B cell (primary cell): ENCODE data around the gene ODC1. TPM values are rescaled to one million over a fixed set of nuclear protein-coding genes. Genes with fewer than 3 reads are reported as not detected.

ENCODE experiments used
- ATAC-seq: fragments of 200-7000 bp; cut with Tn5 transposase; one replicate; pipeline ENCODE4 v1.10.0; 2021; ENCODE audit warnings: low read depth, mild to moderate bottlenecking, moderate number of reproducible peaks, moderate library complexity
- CTCF ChIA-PET: fragments of 350-600 bp; sonication (Branson Sonifier 250); formaldehyde crosslinking; loops from one replicate; lab custom pipeline; 2021; ENCODE audit warnings: antibody characterized with exemption, inconsistent platforms; lab: Charles Lee
- POLR2A ChIA-PET: fragments of 350-600 bp; sonication (Branson Sonifier 250); formaldehyde crosslinking; loops from one replicate; lab custom pipeline; 2021; ENCODE audit warnings: antibody characterized with exemption; lab: Charles Lee
- DNase-seq: peaks from one replicate; pipeline ENCODE4 v3.0.0; 2013
- H2AFZ ChIP-seq: 2 replicates; pipeline ENCODE4 v1.6.1; 2012; ENCODE audit warnings: mild to moderate bottlenecking, low read depth, low read length; ENCODE audit not compliant: insufficient read depth, poor library complexity, severe bottlenecking
- H3K27ac ChIP-seq, 2 donors: 1 replicate in 1 of 2; 2 replicates in 1 of 2; pipeline ENCODE4 v1.5.1; 2012 to 2013; ENCODE audit warnings: low read length in 2 of 2, mild to moderate bottlenecking in 2 of 2, moderate library complexity in 1 of 2
- H3K27me3 ChIP-seq, 4 experiments: fragments of 200-600 bp in 1 of 4; sonication (generic) in 1 of 4; replicated peaks in 1 of 4; 1 replicate in 2 of 4; 2 replicates in 2 of 4; pipeline versions ENCODE4 v1.6.1 to v1.7.0; 2013 to 2016; ENCODE audit warnings: low read length in 3 of 4, mild to moderate bottlenecking in 2 of 4, mixed read lengths in 1 of 4, moderate library complexity in 1 of 4; ENCODE audit not compliant: insufficient read depth in 4 of 4, control insufficient read depth in 3 of 4; ENCODE audit errors: control extremely low read depth in 1 of 4
- H3K36me3 ChIP-seq, 2 experiments: replicated peaks in 1 of 2; 1 replicate in 1 of 2; 2 replicates in 1 of 2; pipeline versions ENCODE4 v1.6.1 to v1.7.1; 2013; ENCODE audit warnings: low read length in 1 of 2; ENCODE audit not compliant: insufficient read depth in 2 of 2, control insufficient read depth in 1 of 2; ENCODE audit errors: control extremely low read depth in 1 of 2, extremely low read depth in 1 of 2
- H3K4me1 ChIP-seq, 2 donors: fragments of 200-600 bp in 1 of 2; sonication (generic) in 1 of 2; 1 replicate in 1 of 2; 2 replicates in 1 of 2; pipeline versions ENCODE4 v1.5.1 to v1.6.1; 2013 to 2017; ENCODE audit warnings: low read length in 2 of 2; ENCODE audit not compliant: control insufficient read depth in 2 of 2, insufficient read depth in 2 of 2
- H3K4me2 ChIP-seq: replicated peaks from 2 replicates; pipeline ENCODE3; 2012; ENCODE audit warnings: mild to moderate bottlenecking, low read depth, low read length; ENCODE audit not compliant: poor library complexity, severe bottlenecking
- H3K4me3 ChIP-seq, 5 experiments: fragments of 200-600 bp in 1 of 5; sonication (generic) in 1 of 5; 1 replicate in 3 of 5; 2 replicates in 2 of 5; pipeline versions ENCODE4 v1.5.1 to v1.7.0; 2011 to 2016; ENCODE audit warnings: low read length in 4 of 5, mild to moderate bottlenecking in 4 of 5, low read depth in 2 of 5, control low read depth in 1 of 5, moderate library complexity in 1 of 5; ENCODE audit not compliant: insufficient read depth in 1 of 5; ENCODE audit errors: control extremely low read depth in 1 of 5, extremely low read depth in 1 of 5
- H3K79me2 ChIP-seq: fragments of 200-600 bp; sonication (generic); one replicate; pipeline ENCODE4 v1.6.0; 2016; ENCODE audit warnings: low read length; ENCODE audit not compliant: control insufficient read depth, insufficient read depth
- H3K9ac ChIP-seq: fragments of 200-600 bp; sonication (generic); 2 replicates; pipeline ENCODE4 v1.6.1; 2017; ENCODE audit warnings: mild to moderate bottlenecking, low read length, moderate library complexity
- H3K9me3 ChIP-seq, 3 donors: one replicate each; pipeline versions ENCODE4 v1.6.1 to v1.7.1; 2013; ENCODE audit warnings: low read length in 2 of 3; ENCODE audit not compliant: control insufficient read depth in 2 of 3, insufficient read depth in 1 of 3; ENCODE audit errors: control extremely low read depth in 1 of 3
- H4K20me1 ChIP-seq: 2 replicates; pipeline ENCODE4 v1.6.0; 2012; ENCODE audit warnings: mild to moderate bottlenecking, low read length; ENCODE audit not compliant: insufficient read depth, control insufficient read depth, poor library complexity, severe bottlenecking
- H3K27ac Mint-ChIP-seq: one replicate; pipeline ENCODE4 v1.8.0; 2021; ENCODE audit warnings: mixed read lengths
- H3K27me3 Mint-ChIP-seq: one replicate; pipeline ENCODE4 v1.8.0; 2021; ENCODE audit warnings: mixed read lengths
- H3K4me1 Mint-ChIP-seq: one replicate; pipeline ENCODE4 v1.8.0; 2021; ENCODE audit warnings: mixed read lengths
- H3K4me3 Mint-ChIP-seq: one replicate; pipeline ENCODE4 v1.8.0; 2021; ENCODE audit warnings: mixed read lengths
- H3K9me3 Mint-ChIP-seq: one replicate; pipeline ENCODE4 v1.8.0; 2022; ENCODE audit warnings: mixed read lengths; ENCODE audit not compliant: insufficient read depth
- EZH2 ChIP-seq: IDR thresholded peaks from 2 replicates; pipeline ENCODE4 v1.6.1; 2012; ENCODE audit warnings: borderline replicate concordance, low read depth, mild to moderate bottlenecking, moderate library complexity, low read length; ENCODE audit not compliant: insufficient read depth, poor library complexity, severe bottlenecking
- WGBS: methylation state at CpG from one replicate; pipeline ENCODE4 v1.1.5; 2013; ENCODE audit warnings: missing lambda C conversion rate; ENCODE audit not compliant: insufficient coverage; 5-methylcytosine and 5-hydroxymethylcytosine counted together
- intact Hi-C: fragments of 100-400 bp; cut with micrococcal nuclease; formaldehyde crosslinking; loops from one replicate; pipeline ENCODE4 v1.10.0; 2022
- polyA plus RNA-seq: library from polyadenylated mRNA; depleted of rRNA; stranded (reverse); fragments of >200 nt; gene quantifications from 2 replicates; pipeline ENCODE4 v1.2.3, GENCODE V29; 2012
- total RNA-seq, 2 donors: library from RNA; stranded (reverse); fragments of 120-200 nt in 1 of 2; gene quantifications; 1 replicate in 1 of 2; 2 replicates in 1 of 2; pipeline versions ENCODE4 v1.2.3 to v1.2.4, GENCODE V29; 2013 to 2022
- TF ChIP-seq, protein P1 (sequence below): fragments of 200-600 bp; IDR thresholded peaks from one replicate; pipeline ENCODE4 v1.8.0; 2022; ENCODE audit warnings: antibody characterized with exemption, mild to moderate bottlenecking

Gene ODC1
- total and polyA plus RNA-seq, 2 donors (not counting 1 experiment from before 2014, with no cell fraction given), result 88.7 to 171 TPM

GRCh38 chr2:10406016-10406415, 42.1 kb downstream of the ODC1 start:
- peak overlapping the region; percentile 46 for H3K27ac Mint-ChIP-seq
- POLR2A ChIA-PET, result interaction anchor here (0.5 to 0.9 kb wide), 2 partner anchors 22 to 1059 kb away, joined by 4 to 6 read pairs; no protein-coding TSS in a partner anchor
- no peaks in the 10 kb centered on the region for H3K9me3 Mint-ChIP-seq
- H3K79me2 ChIP-seq, result peaks cover 45% of the 10 kb centered on the region
- WGBS, result 92% methylated on average over 7 of the region's 10 CpGs
- H3K4me1 Mint-ChIP-seq, result peaks cover 64% of the 10 kb centered on the region
- H3K9ac ChIP-seq, result no peak overlapping the region
- H3K27ac ChIP-seq, result no peak overlapping the region
- ATAC-seq (no peak), DNase-seq (no peak)
- H3K9me3 ChIP-seq, result no peaks in the 10 kb centered on the region
- no peaks in the 10 kb centered on the region for H3K27me3 Mint-ChIP-seq
- intact Hi-C loops, result no loop called here
- no peak overlapping the region for H3K4me2 ChIP-seq
- no peak overlapping the region for H3K4me3 Mint-ChIP-seq
- CTCF ChIA-PET, result interaction anchor here (1.3 to 9.1 kb wide), 3 partner anchors 25 to 136 kb away, joined by 3 to 207 read pairs (median 178); no protein-coding TSS in a partner anchor
- H4K20me1 ChIP-seq, result peaks cover 34% of the 10 kb centered on the region
- peaks cover 0 to 25% of the 10 kb centered on the region in 2 experiments for H3K36me3 ChIP-seq
- H3K4me1 ChIP-seq, result peaks cover 58 to 63% of the 10 kb centered on the region in 2 donors
- H3K4me3 ChIP-seq, result no peak overlapping the region
- no peak overlapping the region for H2AFZ ChIP-seq
- no peaks in the 10 kb centered on the region for H3K27me3 ChIP-seq
- TF ChIP-seq EZH2, result no peak

DNA sequence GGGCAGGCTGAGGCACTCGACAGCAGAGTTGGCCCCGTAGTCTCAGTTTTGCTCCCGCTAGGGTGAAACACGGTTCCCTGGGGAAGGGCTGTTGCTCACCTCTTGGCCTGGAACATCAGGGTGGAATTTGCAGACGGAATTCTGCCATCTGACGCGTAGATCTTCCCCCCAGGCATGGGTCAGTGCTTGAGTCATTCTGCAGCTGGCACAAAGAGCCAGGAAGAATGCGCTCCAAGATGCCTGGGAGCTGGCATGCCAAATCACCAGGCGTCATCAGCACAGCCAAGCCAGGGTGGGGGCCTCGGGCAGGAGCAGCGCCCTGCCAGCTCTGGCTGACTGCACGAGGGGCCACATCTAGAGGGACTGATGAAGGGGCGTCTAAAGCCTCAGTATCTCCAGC, 42.7 kb downstream of the ODC1 start:
- ATAC-seq (no peak), DNase-seq (no peak)
- no peak overlapping the region for H3K9ac ChIP-seq
- no peaks in the 10 kb centered on the region for H3K9me3 ChIP-seq
- Mint-ChIP-seq H3K4me3 (no peak overlapping the region), H3K27ac (no peak overlapping the region), H3K27me3 (no peaks in the 10 kb centered on the region), H3K9me3 (no peaks in the 10 kb centered on the region), H3K4me1 (peaks cover 64% of the 10 kb centered on the region)
- peaks cover 39% of the 10 kb centered on the region for H4K20me1 ChIP-seq
- H3K79me2 ChIP-seq, result peaks cover 40% of the 10 kb centered on the region
- peaks cover 0 to 28% of the 10 kb centered on the region in 2 experiments for H3K36me3 ChIP-seq
- 98% methylated on average over 13 of the region's 13 CpGs for WGBS
- H3K4me2 ChIP-seq, result no peak overlapping the region
- H3K4me3 ChIP-seq, result no peak overlapping the region
- H3K27me3 ChIP-seq, result no peaks in the 10 kb centered on the region
- intact Hi-C loops, result no loop called here
- TF ChIP-seq, protein P1, sequence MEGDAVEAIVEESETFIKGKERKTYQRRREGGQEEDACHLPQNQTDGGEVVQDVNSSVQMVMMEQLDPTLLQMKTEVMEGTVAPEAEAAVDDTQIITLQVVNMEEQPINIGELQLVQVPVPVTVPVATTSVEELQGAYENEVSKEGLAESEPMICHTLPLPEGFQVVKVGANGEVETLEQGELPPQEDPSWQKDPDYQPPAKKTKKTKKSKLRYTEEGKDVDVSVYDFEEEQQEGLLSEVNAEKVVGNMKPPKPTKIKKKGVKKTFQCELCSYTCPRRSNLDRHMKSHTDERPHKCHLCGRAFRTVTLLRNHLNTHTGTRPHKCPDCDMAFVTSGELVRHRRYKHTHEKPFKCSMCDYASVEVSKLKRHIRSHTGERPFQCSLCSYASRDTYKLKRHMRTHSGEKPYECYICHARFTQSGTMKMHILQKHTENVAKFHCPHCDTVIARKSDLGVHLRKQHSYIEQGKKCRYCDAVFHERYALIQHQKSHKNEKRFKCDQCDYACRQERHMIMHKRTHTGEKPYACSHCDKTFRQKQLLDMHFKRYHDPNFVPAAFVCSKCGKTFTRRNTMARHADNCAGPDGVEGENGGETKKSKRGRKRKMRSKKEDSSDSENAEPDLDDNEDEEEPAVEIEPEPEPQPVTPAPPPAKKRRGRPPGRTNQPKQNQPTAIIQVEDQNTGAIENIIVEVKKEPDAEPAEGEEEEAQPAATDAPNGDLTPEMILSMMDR, result no peak
- no peak for TF ChIP-seq EZH2
- H2AFZ ChIP-seq, result no peak overlapping the region
- H3K27ac ChIP-seq, result no peak overlapping the region
- H3K4me1 ChIP-seq, result peaks cover 58 to 63% of the 10 kb centered on the region in 2 donors
- CTCF ChIA-PET, result interaction anchor here (0.5 to 9.1 kb wide), 4 partner anchors 24 to 298 kb away, joined by 3 to 207 read pairs (median 92); no protein-coding TSS in a partner anchor
- POLR2A ChIA-PET, result interaction anchor here (0.9 kb wide), 1 partner anchor 21 kb away, joined by 4 read pairs; no protein-coding TSS in a partner anchor
